Measurements from ENCODE around the gene BMPER.

BMPER gene

DNA sequence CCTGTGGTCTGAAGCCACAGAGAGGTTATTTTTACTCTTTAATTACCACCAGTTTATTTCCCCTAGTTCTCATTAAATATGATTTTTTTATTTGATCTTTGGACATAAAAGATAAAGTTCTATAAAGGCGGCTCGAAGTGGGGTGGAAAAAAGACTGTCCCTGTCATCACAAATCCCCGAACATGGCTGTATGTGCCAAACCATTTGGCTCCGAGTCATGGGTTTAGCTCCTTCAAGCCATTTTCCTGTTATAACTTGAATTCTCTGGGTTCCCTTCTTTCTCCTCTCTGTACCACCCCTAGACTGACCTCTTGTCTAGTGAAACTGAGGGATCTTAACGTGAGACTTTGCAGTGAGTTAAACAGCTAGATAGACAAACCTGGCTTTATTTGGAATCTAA is 181.6 kb downstream of the BMPER start:
- no peak overlapping the region for H3K4me3 ChIP-seq (ENCODE audit: low read depth, low read length)
- ChIA-PET POLR2A (interaction anchor here (0.6 kb wide), 1 partner anchor 104 kb away, joined by 5 read pairs; no protein-coding TSS in a partner anchor), CTCF (interaction anchor here (1.2 to 4.9 kb wide), 25 partner anchors 7 to 663 kb away, joined by 3 to 84 read pairs (median 6); partner anchors contain the start of gene BMPER)
- no peak for DNase-seq (ENCODE audit: low read depth, low spot score)
- TF ChIP-seq, protein P1, sequence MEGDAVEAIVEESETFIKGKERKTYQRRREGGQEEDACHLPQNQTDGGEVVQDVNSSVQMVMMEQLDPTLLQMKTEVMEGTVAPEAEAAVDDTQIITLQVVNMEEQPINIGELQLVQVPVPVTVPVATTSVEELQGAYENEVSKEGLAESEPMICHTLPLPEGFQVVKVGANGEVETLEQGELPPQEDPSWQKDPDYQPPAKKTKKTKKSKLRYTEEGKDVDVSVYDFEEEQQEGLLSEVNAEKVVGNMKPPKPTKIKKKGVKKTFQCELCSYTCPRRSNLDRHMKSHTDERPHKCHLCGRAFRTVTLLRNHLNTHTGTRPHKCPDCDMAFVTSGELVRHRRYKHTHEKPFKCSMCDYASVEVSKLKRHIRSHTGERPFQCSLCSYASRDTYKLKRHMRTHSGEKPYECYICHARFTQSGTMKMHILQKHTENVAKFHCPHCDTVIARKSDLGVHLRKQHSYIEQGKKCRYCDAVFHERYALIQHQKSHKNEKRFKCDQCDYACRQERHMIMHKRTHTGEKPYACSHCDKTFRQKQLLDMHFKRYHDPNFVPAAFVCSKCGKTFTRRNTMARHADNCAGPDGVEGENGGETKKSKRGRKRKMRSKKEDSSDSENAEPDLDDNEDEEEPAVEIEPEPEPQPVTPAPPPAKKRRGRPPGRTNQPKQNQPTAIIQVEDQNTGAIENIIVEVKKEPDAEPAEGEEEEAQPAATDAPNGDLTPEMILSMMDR (IDR thresholded peaks at IDR 0.05; ENCODE audit: insufficient read depth, low read length, missing control alignments), result no peak

DNA sequence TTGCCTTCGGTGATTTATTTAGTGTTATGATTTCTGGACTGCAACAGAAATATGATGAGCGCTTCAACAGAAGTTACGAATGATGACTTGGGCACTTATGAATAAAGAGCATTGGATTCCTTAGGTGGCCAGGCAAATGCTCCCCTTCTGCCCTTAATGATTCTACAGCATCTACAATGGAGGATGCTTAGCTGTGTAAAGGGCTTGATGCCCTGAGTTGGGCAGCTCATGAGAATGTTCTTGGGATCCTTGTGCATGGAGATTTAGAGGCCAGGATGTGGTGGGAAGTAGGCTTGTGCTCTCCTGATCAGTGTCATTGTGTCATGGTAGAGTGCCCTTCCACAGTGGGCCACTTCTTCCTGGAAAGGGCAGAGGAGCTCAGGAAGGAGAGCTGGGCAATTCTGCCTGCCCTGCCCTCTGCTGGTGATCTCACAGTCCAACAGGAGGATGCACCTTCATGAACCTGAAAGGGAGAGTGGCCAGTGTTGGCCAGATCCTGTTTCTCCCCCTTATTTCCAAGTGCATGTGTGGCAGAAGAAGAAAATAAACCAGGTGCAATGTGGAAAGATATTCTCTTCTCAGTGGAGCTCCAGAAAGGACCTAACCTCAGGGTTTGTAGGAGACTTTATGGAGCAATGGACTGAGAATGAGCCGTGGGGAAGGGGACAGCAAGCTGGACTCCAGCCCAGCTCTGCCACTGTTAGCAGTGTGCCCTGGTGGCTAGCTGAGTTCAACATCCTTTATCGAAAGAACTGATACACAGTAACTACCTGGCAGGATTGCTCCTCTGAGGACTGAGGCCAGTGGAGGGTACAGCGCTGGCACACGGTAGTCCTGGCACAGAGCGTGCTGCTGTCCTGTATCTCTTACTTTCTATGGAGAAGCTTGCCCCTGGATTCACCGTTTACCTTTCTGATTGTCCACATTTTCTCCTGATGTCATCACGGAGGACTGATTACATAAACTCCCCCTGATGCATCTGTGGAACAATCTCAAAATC is 182.9 kb downstream of the BMPER start:
- TF ChIP-seq, protein P1 (IDR thresholded peaks at IDR 0.05; ENCODE audit: insufficient read depth, low read length, missing control alignments), result peak; percentile 80
- no peak for DNase-seq (ENCODE audit: low read depth, low spot score)
- ChIA-PET CTCF (interaction anchor here (0.7 to 4.9 kb wide), 59 partner anchors 9 to 905 kb away, joined by 3 to 84 read pairs (median 4); partner anchors contain the start of gene BMPER), POLR2A (no interaction called here)
- H3K4me3 ChIP-seq (ENCODE audit: low read depth, low read length), result no peak overlapping the region

DNA sequence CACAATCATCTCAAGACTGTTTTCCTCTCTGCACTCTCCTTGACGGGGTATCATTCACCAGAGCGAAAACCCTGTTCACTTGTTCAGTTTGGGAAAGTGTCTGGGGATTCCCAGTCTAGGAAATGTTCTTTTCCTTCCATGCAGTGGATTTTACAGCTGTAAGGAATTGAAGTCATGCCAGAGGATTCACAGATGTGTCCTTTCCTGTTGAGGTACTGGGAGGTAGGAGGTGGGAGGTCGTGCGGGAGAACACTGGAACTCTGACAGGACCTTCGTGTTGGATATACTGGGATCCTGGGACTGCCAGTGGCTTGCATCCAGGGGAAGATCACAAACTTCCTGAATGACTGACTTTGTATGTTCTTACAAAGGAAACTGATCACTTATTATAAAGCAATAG is 185.5 kb downstream of the BMPER start:
- DNase-seq (ENCODE audit: low read depth, low spot score), result no peak
- H3K4me3 ChIP-seq (ENCODE audit: low read depth, low read length), result no peak overlapping the region
- ChIA-PET CTCF (interaction anchor here (0.7 to 6.6 kb wide), 21 partner anchors 10 to 847 kb away, joined by 3 to 43 read pairs (median 6); no protein-coding TSS in a partner anchor), POLR2A (no interaction called here)
- TF ChIP-seq, protein P1 (IDR thresholded peaks at IDR 0.05; ENCODE audit: insufficient read depth, low read length, missing control alignments), result no peak

DNA sequence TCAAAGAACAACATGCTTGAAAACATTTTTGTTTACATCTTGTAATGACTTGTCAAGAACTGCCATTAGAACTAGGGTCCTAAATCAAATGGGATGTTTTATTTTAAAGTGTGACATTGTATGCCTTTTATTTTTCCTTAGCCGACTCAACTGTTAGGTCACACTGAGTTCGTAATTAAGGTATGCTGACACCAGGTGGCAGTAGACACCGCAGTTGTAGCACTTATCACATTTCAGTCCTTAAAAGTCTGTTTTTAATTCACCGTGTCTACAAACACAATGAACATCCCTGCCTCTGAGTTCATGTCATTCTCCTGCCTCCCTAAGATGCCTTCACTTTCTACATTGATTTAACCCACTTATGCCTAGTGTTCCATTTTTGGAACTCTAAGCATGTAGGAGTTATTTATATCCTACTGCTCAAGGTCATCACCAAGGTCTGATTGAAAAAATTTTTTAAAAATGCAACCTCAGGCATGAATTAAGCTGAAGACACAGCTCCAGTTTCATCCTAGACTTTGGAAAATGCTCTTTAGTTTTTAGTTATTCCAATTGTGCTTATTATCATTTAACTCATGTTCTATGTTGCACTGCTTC is 186.1 kb downstream of the BMPER start:
- POLR2A ChIA-PET, result no interaction called here
- TF ChIP-seq, protein P1 (IDR thresholded peaks at IDR 0.05; ENCODE audit: insufficient read depth, low read length, missing control alignments), result peak; percentile 50
- DNase-seq (ENCODE audit: low read depth, low spot score), result no peak
- CTCF ChIA-PET, result interaction anchor here (0.7 to 6.6 kb wide), 22 partner anchors 11 to 848 kb away, joined by 3 to 43 read pairs (median 6); no protein-coding TSS in a partner anchor
- no peak overlapping the region for H3K4me3 ChIP-seq (ENCODE audit: low read depth, low read length)

DNA sequence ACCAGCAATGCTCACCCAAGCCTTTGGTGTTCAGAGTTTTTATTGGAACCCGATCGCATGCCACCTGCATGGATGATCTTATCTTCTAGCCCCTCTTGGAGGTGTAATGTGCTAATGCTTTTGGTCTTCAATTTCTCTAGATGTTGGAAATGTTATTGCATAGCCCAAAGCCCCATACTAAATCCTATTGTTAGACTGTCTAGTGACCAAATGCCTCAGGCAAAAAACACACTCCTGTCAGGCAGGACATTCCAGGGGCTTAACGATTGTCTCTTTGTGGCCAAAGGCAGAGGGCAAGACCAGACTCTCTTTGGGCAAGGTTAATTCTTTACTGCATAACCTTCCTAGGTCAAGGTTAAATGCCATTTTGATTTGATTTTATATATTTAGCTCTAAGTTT is 187.9 kb downstream of the BMPER start:
- ChIA-PET POLR2A (no interaction called here), CTCF (interaction anchor here (1.0 to 6.6 kb wide), 7 partner anchors 12 to 503 kb away, joined by 3 to 43 read pairs (median 9); no protein-coding TSS in a partner anchor)
- TF ChIP-seq, protein P1 (IDR thresholded peaks at IDR 0.05; ENCODE audit: insufficient read depth, low read length, missing control alignments), result no peak
- DNase-seq (ENCODE audit: low read depth, low spot score), result no peak
- no peak overlapping the region for H3K4me3 ChIP-seq (ENCODE audit: low read depth, low read length)

Data from AG04449 (cell line).